IMR-90 (cell line): ENCODE results near the gene FAM83G. TPM values are rescaled to one million over a fixed set of nuclear protein-coding genes. Genes with fewer than 3 reads are reported as not detected.

ENCODE experiments used
- ATAC-seq: fragments of 200-7000 bp; cut with Tn5 transposase; 2 replicates; pipeline ENCODE4 v1.9.1; 2020; ENCODE audit warnings: low read depth, mild to moderate bottlenecking, moderate library complexity
- BruUV-seq: library from RNA; stranded (reverse); fragments of 400-500 nt; replicated peaks from 2 replicates; lab custom pipeline; 2021; lab: Mats Ljungman, UMichigan
- CTCF ChIA-PET: fragments of 300-600 bp; formaldehyde crosslinking; extraction: SDS; loops from one replicate; lab custom pipeline; 2021; ENCODE audit warnings: antibody characterized with exemption; lab: Yijun Ruan, JAX
- POLR2A ChIA-PET: fragments of 300-600 bp; sonication (Branson Sonifier 250); formaldehyde crosslinking; loops from one replicate; lab custom pipeline; 2022; ENCODE audit warnings: antibody characterized with exemption; ENCODE audit not compliant: unreplicated experiment; lab: Charles Lee
- DNase-seq: peaks from one replicate; pipeline ENCODE4 v3.0.0; 2013
- H2AFZ ChIP-seq: replicated peaks from 2 replicates; pipeline ENCODE3; 2013; ENCODE audit warnings: low read length, mild to moderate bottlenecking; ENCODE audit not compliant: poor library complexity
- H2AK5ac ChIP-seq: 2 replicates; pipeline ENCODE4 v1.6.1; 2013; ENCODE audit warnings: low read depth, low read length, inconsistent platforms
- H2AK9ac ChIP-seq: replicated peaks from 2 replicates; pipeline ENCODE3; 2013; ENCODE audit warnings: mild to moderate bottlenecking, low read depth, low read length, moderate library complexity; ENCODE audit not compliant: poor library complexity
- H2BK120ac ChIP-seq: 2 replicates; pipeline ENCODE4 v1.6.1; 2013; ENCODE audit warnings: low read depth, low read length, inconsistent platforms
- H2BK15ac ChIP-seq: 3 replicates; pipeline ENCODE4 v1.6.1; 2013; ENCODE audit warnings: low read depth, low read length, inconsistent platforms
- H2BK20ac ChIP-seq: 2 replicates; pipeline ENCODE4 v1.6.1; 2013; ENCODE audit warnings: low read depth, mild to moderate bottlenecking, inconsistent platforms, low read length, moderate library complexity
- H2BK5ac ChIP-seq: 2 replicates; pipeline ENCODE4 v1.6.1; 2013; ENCODE audit warnings: mild to moderate bottlenecking, low read depth, low read length, inconsistent platforms; ENCODE audit not compliant: poor library complexity, severe bottlenecking
- H3K14ac ChIP-seq: replicated peaks from 2 replicates; pipeline ENCODE4 v1.6.1; 2013; ENCODE audit warnings: low read depth, low read length, inconsistent platforms
- H3K18ac ChIP-seq: 2 replicates; pipeline ENCODE4 v1.6.1; 2013; ENCODE audit warnings: low read depth, low read length, control low read depth
- H3K23ac ChIP-seq: 2 replicates; pipeline ENCODE4 v1.6.1; 2013; ENCODE audit warnings: low read depth, low read length, inconsistent platforms
- H3K27ac ChIP-seq: 2 replicates; pipeline ENCODE4 v1.5.1; 2013; ENCODE audit warnings: mild to moderate bottlenecking, control low read depth, low read length; ENCODE audit not compliant: insufficient read depth
- H3K27me3 ChIP-seq: 2 replicates; pipeline ENCODE4 v1.6.1; 2013; ENCODE audit warnings: low read length; ENCODE audit not compliant: control insufficient read depth, insufficient read depth
- H3K36me3 ChIP-seq: 2 replicates; pipeline ENCODE4 v1.6.1; 2013; ENCODE audit warnings: low read length, mixed read lengths; ENCODE audit not compliant: control insufficient read depth, insufficient read depth
- H3K4ac ChIP-seq: 2 replicates; pipeline ENCODE4 v1.6.1; 2013; ENCODE audit warnings: low read depth, low read length, inconsistent platforms
- H3K4me1 ChIP-seq: 2 replicates; pipeline ENCODE4 v1.6.1; 2013; ENCODE audit warnings: low read length, mixed read lengths; ENCODE audit not compliant: control insufficient read depth, insufficient read depth
- H3K4me2 ChIP-seq: 2 replicates; pipeline ENCODE4 v1.6.1; 2013; ENCODE audit warnings: low read depth, mild to moderate bottlenecking, control low read depth, low read length, moderate library complexity
- H3K4me3 ChIP-seq: 2 replicates; pipeline ENCODE4 v1.5.1; 2013; ENCODE audit warnings: low read depth, mild to moderate bottlenecking, control low read depth, low read length, moderate library complexity; ENCODE audit not compliant: insufficient read depth
- H3K56ac ChIP-seq: 2 replicates; pipeline ENCODE4 v1.6.1; 2013; ENCODE audit warnings: low read length, inconsistent platforms; ENCODE audit not compliant: insufficient read depth; ENCODE audit errors: extremely low read depth
- H3K79me1 ChIP-seq, 2 experiments: 2 replicates each; pipeline ENCODE4 v1.6.1; 2013; ENCODE audit warnings: low read length in 2 of 2, inconsistent platforms in 1 of 2, low read depth in 1 of 2
- H3K9ac ChIP-seq: 2 replicates; pipeline ENCODE4 v1.6.1; 2013; ENCODE audit warnings: low read depth, low read length, control low read depth
- H3K9me1 ChIP-seq: 2 replicates; pipeline ENCODE4 v1.6.1; 2013; ENCODE audit warnings: low read length, inconsistent platforms; ENCODE audit not compliant: insufficient read depth
- H3K9me3 ChIP-seq: 2 replicates; pipeline ENCODE4 v1.6.1; 2013; ENCODE audit warnings: low read length; ENCODE audit not compliant: control insufficient read depth, insufficient read depth
- H4K20me1 ChIP-seq: 2 replicates; pipeline ENCODE4 v1.6.1; 2013; ENCODE audit warnings: low read length, inconsistent platforms; ENCODE audit not compliant: insufficient read depth
- H4K5ac ChIP-seq: 2 replicates; pipeline ENCODE4 v1.6.1; 2013; ENCODE audit warnings: mild to moderate bottlenecking, low read depth, low read length, control low read depth
- H4K8ac ChIP-seq, 2 experiments: 2 replicates each; pipeline ENCODE4 v1.6.1; 2013; ENCODE audit warnings: low read depth in 2 of 2, low read length in 2 of 2, control low read depth in 1 of 2, inconsistent platforms in 1 of 2
- H4K91ac ChIP-seq: 2 replicates; pipeline ENCODE4 v1.6.1; 2013; ENCODE audit warnings: low read depth, low read length, inconsistent platforms; ENCODE audit not compliant: insufficient read depth
- BHLHE40 ChIP-seq: fragments of 150-350 bp; IDR thresholded peaks from 2 replicates; pipeline ENCODE4 v1.6.1; 2016; ENCODE audit warnings: mild to moderate bottlenecking, low read depth, low read length
- CHD1 ChIP-seq: IDR thresholded peaks from 2 replicates; pipeline ENCODE4 v1.6.1; 2012; ENCODE audit warnings: low read depth, low read length, improper control_type of control experiment
- CTCF ChIP-seq: conservative IDR thresholded peaks from 2 replicates; pipeline ENCODE4 v1.5.1; 2012; ENCODE audit warnings: mild to moderate bottlenecking, low read depth, low read length, improper control_type of control experiment
- MAFK ChIP-seq: IDR thresholded peaks from 2 replicates; pipeline ENCODE4 v1.6.1; 2012; ENCODE audit warnings: low read depth, low read length, improper control_type of control experiment
- MXI1 ChIP-seq: IDR thresholded peaks from 2 replicates; pipeline ENCODE4 v1.6.1; 2012; ENCODE audit warnings: low read depth, mild to moderate bottlenecking, low read length, moderate library complexity, borderline replicate concordance
- NFE2L2 ChIP-seq: fragments of 150-350 bp; IDR thresholded peaks from 2 replicates; pipeline ENCODE4 v1.6.1; 2016; ENCODE audit warnings: low read depth, mild to moderate bottlenecking, low read length
- POLR2A ChIP-seq: IDR thresholded peaks from 2 replicates; pipeline ENCODE4 v1.6.1; 2012; ENCODE audit warnings: mild to moderate bottlenecking, low read depth, low read length
- RCOR1 ChIP-seq: IDR thresholded peaks from 2 replicates; pipeline ENCODE4 v1.6.1; 2012; ENCODE audit warnings: mild to moderate bottlenecking, low read length, improper control_type of control experiment; ENCODE audit not compliant: insufficient replicate concordance
- USF2 ChIP-seq: fragments of 150-350 bp; IDR thresholded peaks from 2 replicates; pipeline ENCODE4 v1.6.1; 2017; ENCODE audit warnings: mild to moderate bottlenecking, antibody characterized with exemption, low read length, low read depth
- WGBS, 2 experiments: methylation state at CpG; one replicate each; pipeline versions ENCODE4 v1.1.5 to v1.1.7; 2013; ENCODE audit warnings: missing lambda C conversion rate in 2 of 2; ENCODE audit not compliant: insufficient read length in 1 of 2; ENCODE audit errors: extremely low coverage in 2 of 2; 5-methylcytosine and 5-hydroxymethylcytosine counted together
- dilution Hi-C: fragments of 300-500 bp; cut with HindIII; formaldehyde crosslinking; loops from one replicate; pipeline ENCODE4 v1.14.3; 2018; ENCODE audit warnings: low sequenced_read_pairs; ENCODE audit not compliant: unreplicated experiment
- in situ Hi-C: fragments of 300-500 bp; cut with MboI; formaldehyde crosslinking; loops from 3 replicates; pipeline ENCODE4 v1.14.3; 2019; ENCODE audit warnings: low sequenced_read_pairs, inconsistent platforms, mixed read lengths
- intact Hi-C: fragments of 100-400 bp; cut with micrococcal nuclease; formaldehyde crosslinking; loops from 2 replicates; pipeline ENCODE4 v1.10.0; 2022
- polyA plus RNA-seq, 3 experiments: library from polyadenylated mRNA; depleted of rRNA; stranded (reverse); fragments of >200 nt; gene quantifications; 2 replicates each; pipeline ENCODE4 v1.2.3, GENCODE V29; 2012; ENCODE audit warnings: low replicate concordance in 1 of 3
- total RNA-seq: library from RNA; depleted of rRNA; stranded (reverse); fragments of >200 nt; gene quantifications from 2 replicates; pipeline ENCODE4 v1.2.3, GENCODE V29; 2012

The FAM83G gene
- total and polyA plus RNA-seq, 2 of the 4 experiments (the other 2 are of a cell fraction), result 9.5 to 12.6 TPM

GRCh38 chr17:19022128-19022527 is 17.6 kb upstream of the FAM83G start:
- no peaks in the 10 kb centered on the region; the same call in 1 of the 2 replicates for H3K27me3 ChIP-seq
- no peak overlapping the region for H3K4me3 ChIP-seq
- no peak overlapping the region for H2AK5ac ChIP-seq
- BruUV-seq, result no TSS peak
- no peak for ATAC-seq
- no peak overlapping the region for H3K4me2 ChIP-seq
- no peaks in the 10 kb centered on the region for H3K36me3 ChIP-seq
- no peak overlapping the region for H3K23ac ChIP-seq
- H3K9ac ChIP-seq, result no peak overlapping the region
- no peak for DNase-seq
- no peak overlapping the region for H2BK5ac ChIP-seq
- no peak for TF ChIP-seq MXI1
- TF ChIP-seq MAFK, result no peak
- TF ChIP-seq POLR2A, result no peak
- no peak for TF ChIP-seq USF2
- TF ChIP-seq RCOR1, result no peak
- no peak for TF ChIP-seq CHD1
- TF ChIP-seq CTCF, result no peak
- no peak for TF ChIP-seq BHLHE40
- TF ChIP-seq NFE2L2, result no peak
- H3K79me1 ChIP-seq, result no peaks in the 10 kb centered on the region
- intact Hi-C loops, result no loop called here
- no peak overlapping the region for H4K5ac ChIP-seq
- no peaks in the 10 kb centered on the region for H4K20me1 ChIP-seq
- 33% methylated on average over 1 of the region's 5 CpGs; no CpG with 5 or more reads in 1 of the 2 experiments for WGBS, 2 experiments
- H2BK20ac ChIP-seq, result no peak overlapping the region
- H2BK15ac ChIP-seq, result no peak overlapping the region
- no peak overlapping the region for H3K14ac ChIP-seq
- POLR2A ChIA-PET, result no interaction called here
- H3K4me1 ChIP-seq, result no peaks in the 10 kb centered on the region
- H4K8ac ChIP-seq, result no peak overlapping the region
- CTCF ChIA-PET, result no interaction called here
- H3K9me3 ChIP-seq, result no peaks in the 10 kb centered on the region
- no peak overlapping the region for H3K56ac ChIP-seq
- no peak overlapping the region for H2AK9ac ChIP-seq
- H3K4ac ChIP-seq, result no peak overlapping the region
- H4K91ac ChIP-seq, result no peak overlapping the region
- H3K18ac ChIP-seq, result no peak overlapping the region
- dilution Hi-C loops, result no loop called here
- in situ Hi-C loops, result no loop called here
- no peak overlapping the region for H2AFZ ChIP-seq
- H3K27ac ChIP-seq, result no peak overlapping the region
- peaks cover 5% of the 10 kb centered on the region; the same call in 1 of the 2 replicates for H3K9me1 ChIP-seq
- no peak overlapping the region for H2BK120ac ChIP-seq
